ENCODE measurements around the gene TBC1D3L.
"Not testable (repeated sequence)": the region's sequence is repeated elsewhere in the genome, so short reads cannot be mapped to it uniquely, and the experiment has no call there.

TBC1D3L gene

GRCh38 chr17:37988960-37989359 lies at the start of gene TBC1D3L:
Gene TBC1D3L, minus strand, starts transcription at chr17:37989060. Its CDS starts 1,540 bp downstream, at chr17:37987520.
- DNase-seq (ENCODE audit: extremely low read depth, low read depth) = not testable (repeated sequence)

- not testable (repeated sequence) for DNase-seq (ENCODE audit: extremely low read depth, low read depth)
Measured at GRCh38 chr17:38003676-38004075, 14.8 kb upstream of the TBC1D3L start, which contains the start of gene TBC1D3D. Gene TBC1D3D, plus strand, starts transcription at chr17:38003976. Its CDS starts 1,585 bp downstream, at chr17:38005561.

Measured in AG09319 (cell line).